ENCODE data around the gene EIF2B5.
A peak's percentile ranks its signal among the peaks of the same experiment; 100 is the strongest.

EIF2B5 gene

DNA sequence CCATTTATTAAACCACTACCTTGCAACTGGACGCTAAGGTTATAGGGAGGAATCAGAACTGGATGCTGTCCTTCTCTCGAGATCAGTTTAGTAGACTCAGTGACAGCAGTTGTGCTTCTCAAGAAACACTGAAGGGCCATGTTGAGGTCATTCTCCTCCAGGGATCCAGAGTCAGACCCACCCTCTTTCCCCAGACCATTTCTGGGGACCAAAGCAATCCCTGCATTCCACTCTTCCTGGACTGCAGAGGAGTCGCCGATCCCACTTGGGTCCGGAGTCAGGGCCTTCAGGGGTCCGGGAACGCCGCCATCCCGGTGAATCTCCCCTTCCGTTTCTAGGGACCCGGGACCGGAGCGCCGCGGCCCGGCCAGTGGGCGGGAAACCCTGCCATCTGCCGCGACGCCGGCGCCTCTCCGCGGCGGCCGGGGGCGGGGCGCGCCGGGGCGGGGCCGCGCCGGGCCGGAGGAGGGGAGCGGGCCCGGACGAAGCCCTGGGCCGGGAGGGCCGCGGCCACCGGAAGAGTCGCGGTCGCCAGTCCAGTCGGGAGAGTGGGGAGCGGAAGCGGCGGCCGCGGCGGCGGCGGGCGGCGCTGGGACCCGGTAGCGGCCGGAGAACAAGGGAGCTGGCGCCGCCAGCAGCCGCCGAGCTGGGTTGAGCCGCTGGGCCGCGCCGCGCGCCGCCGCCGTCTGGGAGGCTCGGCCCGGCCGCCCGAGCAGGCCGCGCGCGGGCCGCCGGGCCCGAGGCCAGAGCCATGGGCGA is 19.9 kb downstream of the EIF2B5 start, which contains the start of gene DVL3:
TSS of gene DVL3 (plus strand) at position 493 of the 759 bp plus-strand sequence. CDS start at position 752, 259 bp downstream.
- Histone ChIP-seq H3K27me3 (replicated peaks; ENCODE audit: insufficient read depth, low read length) (no peaks in the 10 kb centered on the region), H2AFZ (ENCODE audit: low read length) (peak within 1 kb of the TSS; percentile 93), H3K4me1 (ENCODE audit: low read length) (peaks cover 13% of the 10 kb centered on the region), H3K4me2 (ENCODE audit: low read depth, low read length) (peak within 1 kb of the TSS; percentile 98), H3K9me2 (replicated peaks; ENCODE audit: insufficient read depth, low read length) (no peaks in the 10 kb centered on the region), H3K9me3 (replicated peaks; ENCODE audit: insufficient read depth, low read length) (no peaks in the 10 kb centered on the region), H4K20me1 (ENCODE audit: insufficient read depth, low read length) (no peaks in the 10 kb centered on the region), H3K79me2 (ENCODE audit: low read length) (peaks cover 35% of the 10 kb centered on the region), H3K4me3 (ENCODE audit: low read length) (peak within 1 kb of the TSS; percentile 95), H3F3A (ENCODE audit: insufficient read depth, low read length) (peaks cover 20% of the 10 kb centered on the region), H3K27ac (ENCODE audit: low read length) (peak within 1 kb of the TSS; percentile 34; the same call in 1 of the 2 replicates), H3K9ac (ENCODE audit: low read length) (peak within 1 kb of the TSS; percentile 86), H3K36me3 (replicated peaks; ENCODE audit: insufficient read depth, low read length) (no peaks in the 10 kb centered on the region)
- peak; percentile 79 for DNase-seq
- TF ChIP-seq, protein P1, sequence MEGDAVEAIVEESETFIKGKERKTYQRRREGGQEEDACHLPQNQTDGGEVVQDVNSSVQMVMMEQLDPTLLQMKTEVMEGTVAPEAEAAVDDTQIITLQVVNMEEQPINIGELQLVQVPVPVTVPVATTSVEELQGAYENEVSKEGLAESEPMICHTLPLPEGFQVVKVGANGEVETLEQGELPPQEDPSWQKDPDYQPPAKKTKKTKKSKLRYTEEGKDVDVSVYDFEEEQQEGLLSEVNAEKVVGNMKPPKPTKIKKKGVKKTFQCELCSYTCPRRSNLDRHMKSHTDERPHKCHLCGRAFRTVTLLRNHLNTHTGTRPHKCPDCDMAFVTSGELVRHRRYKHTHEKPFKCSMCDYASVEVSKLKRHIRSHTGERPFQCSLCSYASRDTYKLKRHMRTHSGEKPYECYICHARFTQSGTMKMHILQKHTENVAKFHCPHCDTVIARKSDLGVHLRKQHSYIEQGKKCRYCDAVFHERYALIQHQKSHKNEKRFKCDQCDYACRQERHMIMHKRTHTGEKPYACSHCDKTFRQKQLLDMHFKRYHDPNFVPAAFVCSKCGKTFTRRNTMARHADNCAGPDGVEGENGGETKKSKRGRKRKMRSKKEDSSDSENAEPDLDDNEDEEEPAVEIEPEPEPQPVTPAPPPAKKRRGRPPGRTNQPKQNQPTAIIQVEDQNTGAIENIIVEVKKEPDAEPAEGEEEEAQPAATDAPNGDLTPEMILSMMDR (IDR thresholded peaks at IDR 0.05; ENCODE audit: low read length) = no peak
- TF ChIP-seq EZH2phosphoT487 (IDR thresholded peaks at IDR 0.05; ENCODE audit: low read length) (no peak), EZH2 (optimal IDR thresholded peaks at IDR 0.05; ENCODE audit: low read depth, low read length) (no peak)

DNA sequence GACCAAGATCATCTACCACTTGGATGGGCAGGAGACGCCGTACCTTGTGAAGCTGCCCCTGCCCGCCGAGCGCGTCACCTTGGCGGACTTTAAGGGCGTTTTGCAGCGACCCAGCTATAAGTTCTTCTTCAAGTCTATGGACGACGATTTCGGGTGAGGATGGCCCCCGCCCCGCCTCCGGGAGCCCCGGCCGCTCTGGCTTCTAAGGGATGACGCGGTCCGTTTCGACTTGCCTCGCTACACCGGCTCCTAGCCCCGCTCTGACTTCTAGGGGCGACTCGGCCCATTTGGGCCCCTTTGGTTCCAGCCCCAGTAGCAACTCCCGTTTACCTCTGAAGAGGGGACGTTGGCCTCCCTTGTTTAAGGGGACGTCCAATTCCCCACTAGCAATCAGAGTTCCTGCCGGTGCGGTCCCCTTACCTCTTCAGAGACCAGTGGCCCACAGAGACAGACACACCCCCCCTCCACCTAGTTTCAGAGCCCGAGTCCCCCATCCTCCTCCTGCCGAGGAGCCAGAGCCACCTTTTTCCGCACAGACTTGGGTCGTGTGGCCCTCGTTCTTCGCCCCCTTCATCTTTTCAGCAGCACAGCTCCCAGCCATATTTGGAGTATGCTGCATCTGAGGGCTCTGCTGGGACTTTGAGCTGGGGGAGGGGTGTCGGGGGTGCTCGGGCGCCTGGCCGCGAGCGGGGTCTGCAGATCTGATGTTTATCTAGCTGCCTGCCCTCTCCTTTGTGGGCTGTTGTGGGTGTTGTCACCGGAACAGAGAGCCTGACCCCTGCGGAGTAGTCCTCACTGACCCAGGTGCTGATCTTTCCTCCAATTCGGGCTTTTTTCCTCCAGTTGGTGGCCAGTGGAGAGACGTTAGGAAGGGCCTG is 20.7 kb downstream of the EIF2B5 start:
- H4K20me1 ChIP-seq (ENCODE audit: insufficient read depth, low read length) = no peaks in the 10 kb centered on the region

DNA sequence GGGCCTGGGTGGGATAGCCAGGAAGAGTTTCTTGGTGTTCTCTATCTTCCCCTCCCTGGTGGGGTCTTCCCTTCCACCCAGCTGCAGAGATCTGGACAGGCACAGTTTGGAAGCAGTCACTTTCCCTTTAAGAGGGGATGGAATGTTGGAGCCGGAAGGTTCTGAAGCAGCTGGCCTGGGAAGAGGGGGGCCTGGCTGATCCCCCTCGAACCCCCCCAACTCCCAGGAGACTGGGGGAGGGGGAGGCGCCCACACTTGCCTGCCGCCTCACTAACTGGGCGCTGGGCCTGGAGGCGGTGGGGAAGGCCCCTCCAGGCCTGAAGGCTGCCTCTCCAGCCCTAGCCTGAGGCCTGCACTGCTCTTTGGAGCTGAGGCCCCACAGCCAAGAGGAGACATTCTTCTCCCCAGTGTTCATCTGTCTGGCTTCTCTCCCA is 21.4 kb downstream of the EIF2B5 start:
- H3K9me2 ChIP-seq (replicated peaks; ENCODE audit: insufficient read depth, low read length) = no peaks in the 10 kb centered on the region
- H3K9me3 ChIP-seq (replicated peaks; ENCODE audit: insufficient read depth, low read length) = no peaks in the 10 kb centered on the region
- H3K4me3 ChIP-seq (ENCODE audit: low read length) = peak overlapping the region; percentile 95
- peaks cover 20% of the 10 kb centered on the region for H3F3A ChIP-seq (ENCODE audit: insufficient read depth, low read length)
- no peaks in the 10 kb centered on the region for H3K27me3 ChIP-seq (replicated peaks; ENCODE audit: insufficient read depth, low read length)
- peak overlapping the region; percentile 98 for H3K4me2 ChIP-seq (ENCODE audit: low read depth, low read length)
- peak overlapping the region; percentile 78 for H2AFZ ChIP-seq (ENCODE audit: low read length)
- peaks cover 44% of the 10 kb centered on the region for H3K79me2 ChIP-seq (ENCODE audit: low read length)
- no peaks in the 10 kb centered on the region for H3K36me3 ChIP-seq (replicated peaks; ENCODE audit: insufficient read depth, low read length)
- no peak for TF ChIP-seq EZH2 (optimal IDR thresholded peaks at IDR 0.05; ENCODE audit: low read depth, low read length)
- no peak for TF ChIP-seq EZH2phosphoT487 (IDR thresholded peaks at IDR 0.05; ENCODE audit: low read length)
- TF ChIP-seq, protein P1 (IDR thresholded peaks at IDR 0.05; ENCODE audit: low read length) = no peak
- H3K4me1 ChIP-seq (ENCODE audit: low read length) = peaks cover 13% of the 10 kb centered on the region
- no peak overlapping the region for H3K27ac ChIP-seq (ENCODE audit: low read length)
- no peak for DNase-seq
- peak overlapping the region; percentile 86 for H3K9ac ChIP-seq (ENCODE audit: low read length)
- no peaks in the 10 kb centered on the region for H4K20me1 ChIP-seq (ENCODE audit: insufficient read depth, low read length)

More for the DNA sequence above, 20.7 kb downstream of the EIF2B5 start:
- H3K9ac ChIP-seq (ENCODE audit: low read length) = peak overlapping the region; percentile 86
- H3K4me3 ChIP-seq (ENCODE audit: low read length) = peak overlapping the region; percentile 95
- peak overlapping the region; percentile 78 for H2AFZ ChIP-seq (ENCODE audit: low read length)
- H3K79me2 ChIP-seq (ENCODE audit: low read length) = peaks cover 43% of the 10 kb centered on the region
- H3K4me1 ChIP-seq (ENCODE audit: low read length) = peaks cover 13% of the 10 kb centered on the region
- H3K4me2 ChIP-seq (ENCODE audit: low read depth, low read length) = peak overlapping the region; percentile 98
- TF ChIP-seq EZH2phosphoT487 (IDR thresholded peaks at IDR 0.05; ENCODE audit: low read length) (no peak), EZH2 (optimal IDR thresholded peaks at IDR 0.05; ENCODE audit: low read depth, low read length) (no peak)
- TF ChIP-seq, protein P1 (IDR thresholded peaks at IDR 0.05; ENCODE audit: low read length) = no peak
- H3K9me3 ChIP-seq (replicated peaks; ENCODE audit: insufficient read depth, low read length) = no peaks in the 10 kb centered on the region
- H3K27ac ChIP-seq (ENCODE audit: low read length) = peak overlapping the region; percentile 34; the same call in 1 of the 2 replicates
- H3K27me3 ChIP-seq (replicated peaks; ENCODE audit: insufficient read depth, low read length) = no peaks in the 10 kb centered on the region
- no peaks in the 10 kb centered on the region for H3K36me3 ChIP-seq (replicated peaks; ENCODE audit: insufficient read depth, low read length)
- H3F3A ChIP-seq (ENCODE audit: insufficient read depth, low read length) = peaks cover 20% of the 10 kb centered on the region
- H3K9me2 ChIP-seq (replicated peaks; ENCODE audit: insufficient read depth, low read length) = no peaks in the 10 kb centered on the region
- DNase-seq = peak; percentile 56
